RWPE2 (cell line): ENCODE measurements around the gene SLC5A5.

Source experiments
- ATAC-seq: fragments of 200-7000 bp; cut with Tn5 transposase; 3 replicates; pipeline ENCODE4 v1.9.1; 2021; ENCODE audit warnings: low read depth
- DNase-seq: peaks from one replicate; pipeline ENCODE4 v3.0.0-alpha.2; 2020; ENCODE audit warnings: low spot score
- H3K27ac ChIP-seq: fragments of 450-650 bp; 2 replicates; pipeline ENCODE4 v1.5.1; 2017; ENCODE audit warnings: mild to moderate bottlenecking; ENCODE audit not compliant: poor library complexity, severe bottlenecking
- H3K27me3 ChIP-seq: fragments of 250-450 bp; sonication (Bioruptor Pico); 2 replicates; pipeline ENCODE4 v1.5.1; 2021; ENCODE audit warnings: mild to moderate bottlenecking, moderate library complexity; ENCODE audit not compliant: insufficient read depth, poor library complexity, severe bottlenecking
- H3K36me3 ChIP-seq: fragments of 250-450 bp; sonication (Bioruptor Pico); 2 replicates; pipeline ENCODE4 v1.5.1; 2020; ENCODE audit warnings: low read depth, mild to moderate bottlenecking, moderate library complexity
- H3K4me1 ChIP-seq: fragments of 250-450 bp; sonication (Bioruptor Pico); 2 replicates; pipeline ENCODE4 v1.5.1; 2021; ENCODE audit warnings: mild to moderate bottlenecking, moderate library complexity; ENCODE audit not compliant: insufficient read depth, poor library complexity, severe bottlenecking
- H3K4me3 ChIP-seq: fragments of 250-450 bp; sonication (Bioruptor Pico); 2 replicates; pipeline ENCODE4 v1.5.1; 2021; ENCODE audit warnings: mild to moderate bottlenecking, moderate library complexity; ENCODE audit not compliant: severe bottlenecking
- H3K9me3 ChIP-seq: fragments of 250-450 bp; sonication (Bioruptor Pico); 2 replicates; pipeline ENCODE4 v1.5.1; 2021; ENCODE audit warnings: mild to moderate bottlenecking, moderate library complexity; ENCODE audit not compliant: severe bottlenecking
- CTCF ChIP-seq: fragments of 450-650 bp; IDR thresholded peaks from one replicate; pipeline ENCODE4 v1.5.1; 2017; ENCODE audit warnings: mild to moderate bottlenecking, moderate library complexity; ENCODE audit not compliant: poor library complexity, severe bottlenecking

The SLC5A5 gene

GRCh38 chr19:17944301-17944700, 72.6 kb downstream of the SLC5A5 start:
- H3K27me3 ChIP-seq, result peaks cover 3% of the 10 kb centered on the region
- ATAC-seq (peak; percentile 72), DNase-seq (no peak)

More at GRCh38 chr19:17944301-17944700, 72.6 kb downstream of the SLC5A5 start:
- no peaks in the 10 kb centered on the region for H3K9me3 ChIP-seq
- no peak overlapping the region for H3K27ac ChIP-seq
- H3K4me3 ChIP-seq, result no peak overlapping the region
- no peaks in the 10 kb centered on the region for H3K4me1 ChIP-seq
- peaks cover 17% of the 10 kb centered on the region for H3K36me3 ChIP-seq
- TF ChIP-seq CTCF, result no peak
